GM13976 (cell line): Measurements from ENCODE around the gene PLXNC1.

Source experiments
- DNase-seq: peaks from one replicate; pipeline ENCODE4 v3.0.0; 2012; ENCODE audit warnings: low spot score
- CTCF ChIP-seq: IDR thresholded peaks from 2 replicates; pipeline ENCODE4 v1.5.1; 2012; ENCODE audit warnings: borderline replicate concordance, mild to moderate bottlenecking; ENCODE audit not compliant: insufficient read depth; ENCODE audit errors: extremely low read depth, missing control alignments, control extremely low read depth
- in situ Hi-C: fragments of 300-500 bp; cut with MboI; formaldehyde crosslinking; loops from one replicate; pipeline ENCODE4 v1.12.0; 2022; ENCODE audit warnings: low sequenced_read_pairs, mixed read lengths, inconsistent platforms; ENCODE audit not compliant: unreplicated experiment

Gene PLXNC1

GRCh38 chr12:94225506-94225905, 77.1 kb downstream of the PLXNC1 start:
- no peak for DNase-seq
- in situ Hi-C loops = no loop called here
- no peak for TF ChIP-seq CTCF

- in situ Hi-C loops = no loop called here
- TF ChIP-seq CTCF = no peak
- DNase-seq = no peak
Measured at GRCh38 chr12:94225947-94226630, 77.7 kb downstream of the PLXNC1 start.

GRCh38 chr12:94227066-94227465, 78.7 kb downstream of the PLXNC1 start:
- DNase-seq = no peak
- no peak for TF ChIP-seq CTCF
- in situ Hi-C loops = no loop called here

- no peak for DNase-seq
- no peak for TF ChIP-seq CTCF
- in situ Hi-C loops = no loop called here
Measured at GRCh38 chr12:94228488-94228907, 80.1 kb downstream of the PLXNC1 start.

- TF ChIP-seq CTCF = no peak
- no peak for DNase-seq
- in situ Hi-C loops = no loop called here
Measured at GRCh38 chr12:94229902-94230301, 81.5 kb downstream of the PLXNC1 start.

- in situ Hi-C loops = no loop called here
- no peak for TF ChIP-seq CTCF
- no peak for DNase-seq
Measured at GRCh38 chr12:94230357-94230905, 82.1 kb downstream of the PLXNC1 start.
